Stimulated activated CD4-positive, alpha-beta T cell treated with anti-CD3 and anti-CD28 coated beads, Interleukin-4, amount 100 ng/mL, for 48 hours (primary cell): ENCODE data around the gene LAMA3.

Experiments used
- DNase-seq, 2 donors: peaks; one replicate each; pipeline ENCODE4 v3.0.0-alpha.2; 2020; ENCODE audit warnings: low read depth in 2 of 2

LAMA3 gene, protein sequence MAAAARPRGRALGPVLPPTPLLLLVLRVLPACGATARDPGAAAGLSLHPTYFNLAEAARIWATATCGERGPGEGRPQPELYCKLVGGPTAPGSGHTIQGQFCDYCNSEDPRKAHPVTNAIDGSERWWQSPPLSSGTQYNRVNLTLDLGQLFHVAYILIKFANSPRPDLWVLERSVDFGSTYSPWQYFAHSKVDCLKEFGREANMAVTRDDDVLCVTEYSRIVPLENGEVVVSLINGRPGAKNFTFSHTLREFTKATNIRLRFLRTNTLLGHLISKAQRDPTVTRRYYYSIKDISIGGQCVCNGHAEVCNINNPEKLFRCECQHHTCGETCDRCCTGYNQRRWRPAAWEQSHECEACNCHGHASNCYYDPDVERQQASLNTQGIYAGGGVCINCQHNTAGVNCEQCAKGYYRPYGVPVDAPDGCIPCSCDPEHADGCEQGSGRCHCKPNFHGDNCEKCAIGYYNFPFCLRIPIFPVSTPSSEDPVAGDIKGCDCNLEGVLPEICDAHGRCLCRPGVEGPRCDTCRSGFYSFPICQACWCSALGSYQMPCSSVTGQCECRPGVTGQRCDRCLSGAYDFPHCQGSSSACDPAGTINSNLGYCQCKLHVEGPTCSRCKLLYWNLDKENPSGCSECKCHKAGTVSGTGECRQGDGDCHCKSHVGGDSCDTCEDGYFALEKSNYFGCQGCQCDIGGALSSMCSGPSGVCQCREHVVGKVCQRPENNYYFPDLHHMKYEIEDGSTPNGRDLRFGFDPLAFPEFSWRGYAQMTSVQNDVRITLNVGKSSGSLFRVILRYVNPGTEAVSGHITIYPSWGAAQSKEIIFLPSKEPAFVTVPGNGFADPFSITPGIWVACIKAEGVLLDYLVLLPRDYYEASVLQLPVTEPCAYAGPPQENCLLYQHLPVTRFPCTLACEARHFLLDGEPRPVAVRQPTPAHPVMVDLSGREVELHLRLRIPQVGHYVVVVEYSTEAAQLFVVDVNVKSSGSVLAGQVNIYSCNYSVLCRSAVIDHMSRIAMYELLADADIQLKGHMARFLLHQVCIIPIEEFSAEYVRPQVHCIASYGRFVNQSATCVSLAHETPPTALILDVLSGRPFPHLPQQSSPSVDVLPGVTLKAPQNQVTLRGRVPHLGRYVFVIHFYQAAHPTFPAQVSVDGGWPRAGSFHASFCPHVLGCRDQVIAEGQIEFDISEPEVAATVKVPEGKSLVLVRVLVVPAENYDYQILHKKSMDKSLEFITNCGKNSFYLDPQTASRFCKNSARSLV (N-terminal part only)

DNA sequence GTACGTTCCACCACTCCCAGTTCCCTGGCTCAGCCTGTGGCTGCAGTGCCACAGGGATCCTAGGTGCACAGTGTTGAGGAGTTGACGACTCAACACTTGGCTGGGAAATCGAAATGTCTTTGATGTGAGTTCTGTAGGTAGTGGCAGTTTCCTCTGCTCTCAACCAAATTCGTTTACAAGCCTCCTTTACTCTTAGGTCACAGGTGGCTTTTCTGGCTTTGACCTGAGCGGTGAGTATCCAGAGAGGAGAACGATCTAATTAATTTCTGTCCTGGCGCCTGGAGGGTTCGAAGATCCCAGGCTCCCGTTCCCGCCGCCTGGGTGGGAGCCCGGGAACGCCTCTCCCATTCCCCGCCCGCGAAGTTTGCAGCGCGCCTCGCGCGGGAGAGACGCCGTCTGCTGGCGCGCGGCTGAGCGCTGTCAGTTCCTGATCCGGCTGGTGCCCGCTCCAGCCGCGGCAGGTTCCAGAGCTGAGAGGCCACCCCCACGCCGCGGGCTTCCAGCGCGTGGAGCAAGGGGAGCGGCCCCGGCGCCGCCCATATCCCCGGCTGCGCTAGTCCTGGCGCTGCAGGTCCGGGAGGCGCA is at the start of gene LAMA3:
Gene LAMA3, plus strand, starts transcription at position 423 of the 585 bp plus-strand sequence. CDS start 231 bp downstream, outside the sequence.
- DNase-seq: no peak

DNA sequence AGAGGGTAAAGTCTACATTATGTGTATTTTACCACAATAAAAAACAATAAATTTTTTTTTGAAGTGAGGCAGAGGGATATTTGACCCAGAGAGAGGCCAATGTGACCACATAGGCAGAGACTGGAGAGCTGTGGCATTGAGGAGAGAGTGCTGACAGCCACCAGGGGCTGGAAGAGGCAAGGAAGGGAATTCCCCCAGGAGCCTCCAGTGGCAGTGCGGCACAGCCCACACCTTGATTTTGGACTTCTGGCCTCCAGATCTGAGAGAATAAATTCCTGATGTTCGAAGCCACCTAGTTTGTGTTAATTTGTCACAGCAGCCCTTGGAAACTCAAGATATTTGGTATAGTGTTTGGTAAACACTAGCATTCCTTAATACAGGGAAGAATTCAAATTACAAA is 49.2 kb upstream of the LAMA3 start:
- DNase-seq: no peak

DNA sequence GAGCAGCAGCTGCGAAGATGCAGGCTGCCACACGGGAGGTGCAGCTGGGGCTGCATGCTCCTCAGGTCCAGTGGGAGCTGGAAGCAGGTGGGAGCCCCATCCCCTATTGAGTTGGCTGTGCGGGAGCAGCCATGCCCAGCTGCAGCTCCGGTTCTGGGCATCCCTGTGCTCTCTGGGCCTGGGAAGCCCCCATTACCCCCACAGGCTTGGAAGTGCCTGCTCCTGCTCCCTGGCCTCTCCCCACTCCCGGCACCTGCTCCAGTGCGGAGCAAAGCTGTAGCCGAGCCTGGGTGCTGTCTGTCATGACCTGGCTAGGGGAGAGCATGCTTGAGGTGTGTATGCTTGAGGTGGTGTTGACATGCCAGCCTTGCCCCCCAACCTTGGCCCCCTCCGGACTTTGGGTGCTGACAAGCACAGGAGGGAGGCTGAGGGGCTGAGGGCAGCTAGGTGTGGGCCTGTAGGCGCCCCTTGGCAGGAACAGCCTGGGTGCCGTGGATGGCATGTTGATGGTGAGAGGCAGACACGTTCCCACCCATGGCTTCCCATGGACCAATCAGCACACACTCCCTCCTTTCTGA is 48.0 kb upstream of the LAMA3 start:
- no peak for DNase-seq

DNA sequence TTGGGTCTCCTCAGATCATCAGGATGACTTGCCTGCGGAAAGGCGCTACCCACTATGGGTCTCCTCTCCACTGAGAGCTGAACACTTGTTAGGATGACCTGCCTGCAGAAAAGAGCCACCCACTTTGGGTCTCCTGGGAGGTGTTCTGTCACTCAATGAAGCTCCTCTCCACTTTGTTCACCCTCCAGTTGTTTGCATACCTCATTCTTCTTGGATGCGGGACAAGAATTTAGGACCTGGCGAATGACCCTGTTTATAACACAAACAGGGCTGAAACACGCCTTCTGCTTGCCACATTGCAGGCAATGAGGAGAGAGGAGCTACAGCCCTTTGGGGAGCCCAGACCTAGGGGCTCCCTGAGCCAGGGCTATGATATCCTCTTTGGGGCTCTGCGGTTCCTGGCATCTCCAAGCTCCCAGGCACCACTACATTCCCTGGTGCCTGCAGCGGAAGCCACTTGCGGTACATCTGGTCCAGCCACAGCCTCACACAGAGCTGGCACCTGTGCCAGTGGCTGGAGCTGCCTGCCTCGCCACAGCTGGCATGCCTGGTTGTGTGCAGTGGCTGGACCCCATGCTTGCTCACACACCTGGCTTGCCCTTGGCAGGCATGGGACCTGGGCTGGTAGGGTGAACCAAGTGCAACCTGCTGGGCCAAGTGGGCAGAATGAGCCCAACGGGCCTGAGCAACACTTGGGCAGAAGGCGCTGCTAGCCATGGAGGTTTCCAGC is 47.2 kb upstream of the LAMA3 start:
- DNase-seq: no peak

DNA sequence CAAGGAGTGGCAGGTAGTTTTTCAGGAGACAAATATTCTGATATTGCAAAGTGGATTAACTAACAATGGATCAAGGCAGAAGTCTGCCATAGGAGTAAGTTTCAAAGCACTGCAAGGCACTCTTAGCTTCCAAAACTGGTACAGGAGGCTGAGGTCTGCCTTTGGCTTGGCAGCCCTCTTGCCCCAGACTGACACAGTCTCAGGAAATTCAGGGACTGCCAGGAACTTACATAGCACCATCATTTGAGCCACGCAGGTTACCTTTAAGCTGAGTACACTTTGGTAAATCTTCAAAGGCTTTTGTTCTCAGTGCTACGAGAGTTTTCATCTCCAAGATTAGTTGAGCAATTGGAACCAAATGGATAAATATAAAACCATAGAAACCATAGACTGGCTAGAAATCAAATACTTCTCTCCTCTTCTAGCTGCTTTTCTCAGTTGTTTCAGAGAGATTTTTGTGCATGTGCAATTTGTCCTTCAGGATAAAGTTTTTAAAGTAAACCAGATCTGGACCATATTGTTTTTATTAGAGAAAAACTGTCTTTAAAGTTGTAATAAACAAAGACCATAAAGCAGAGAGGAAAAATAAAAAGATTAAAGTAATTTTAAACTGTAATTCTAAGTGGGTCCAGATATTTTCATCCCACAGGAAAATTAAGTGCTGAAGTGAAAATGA is 45.3 kb upstream of the LAMA3 start:
- DNase-seq: no peak

DNA sequence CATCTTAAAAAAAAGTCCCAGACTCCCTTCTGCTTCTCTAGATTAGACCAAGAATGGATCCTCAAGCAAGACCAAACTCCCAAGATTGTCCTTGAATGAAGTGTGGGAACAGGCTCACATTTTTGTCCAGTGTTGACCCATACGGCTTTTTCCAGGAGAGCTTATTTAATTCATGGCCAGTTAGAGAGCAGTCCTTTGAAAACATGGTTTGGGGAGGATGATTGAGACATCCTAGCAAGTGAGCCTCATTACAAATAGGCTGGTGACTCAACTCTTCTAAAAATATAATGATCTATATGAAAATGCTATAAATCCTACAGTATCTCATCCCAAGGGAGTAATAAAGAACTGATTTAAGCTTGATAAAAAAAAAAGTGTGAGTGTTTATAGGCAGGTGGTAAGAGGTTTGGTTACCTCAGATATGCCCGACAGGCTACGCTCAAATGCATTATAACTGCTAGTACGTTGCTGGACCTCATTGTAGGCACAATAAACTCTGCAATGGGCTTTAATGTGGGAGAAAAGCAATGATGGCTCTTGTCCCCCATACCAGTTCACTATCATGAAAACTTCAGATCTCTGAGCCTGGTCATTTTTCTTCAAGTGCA is 43.6 kb upstream of the LAMA3 start:
- DNase-seq: no peak

DNA sequence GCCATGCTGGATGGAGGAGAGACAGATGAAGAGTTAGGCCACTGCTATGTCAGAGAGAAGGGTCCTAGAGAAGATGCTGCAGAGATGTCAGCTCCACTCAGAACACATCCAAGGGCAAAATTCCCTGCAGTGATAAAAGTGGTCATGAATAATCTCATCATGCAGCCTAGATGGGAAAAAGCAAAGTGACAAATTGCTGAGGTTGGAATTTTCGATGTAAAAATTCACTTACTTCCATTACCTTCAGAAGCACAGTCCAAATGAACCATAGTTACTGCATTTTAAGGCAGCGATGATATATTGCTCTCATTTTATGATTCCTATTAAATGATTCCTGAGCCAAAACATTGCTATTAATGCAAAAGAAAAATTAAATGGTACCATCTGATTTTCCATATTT is 43.0 kb upstream of the LAMA3 start:
- DNase-seq: no peak

DNA sequence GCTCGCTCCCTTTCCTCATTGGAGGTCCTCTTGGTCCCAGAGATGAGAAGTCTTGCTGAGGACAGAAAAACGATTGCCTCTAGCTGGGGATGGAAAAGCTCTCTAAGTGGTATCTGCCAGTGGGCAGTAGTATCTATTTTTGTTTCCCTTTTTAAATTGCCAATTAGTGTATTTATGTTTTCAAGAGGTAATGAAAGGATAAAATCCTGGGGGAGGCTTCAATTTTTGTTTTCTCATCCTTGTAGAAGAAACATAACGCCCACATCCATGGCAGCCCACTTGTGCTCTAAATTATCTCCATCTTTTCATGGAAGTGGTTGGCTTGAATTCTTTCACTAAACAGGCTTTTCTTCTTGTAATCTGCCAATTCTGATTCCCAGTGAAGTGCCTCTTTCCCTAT is 40.8 kb upstream of the LAMA3 start:
- DNase-seq: no peak

DNA sequence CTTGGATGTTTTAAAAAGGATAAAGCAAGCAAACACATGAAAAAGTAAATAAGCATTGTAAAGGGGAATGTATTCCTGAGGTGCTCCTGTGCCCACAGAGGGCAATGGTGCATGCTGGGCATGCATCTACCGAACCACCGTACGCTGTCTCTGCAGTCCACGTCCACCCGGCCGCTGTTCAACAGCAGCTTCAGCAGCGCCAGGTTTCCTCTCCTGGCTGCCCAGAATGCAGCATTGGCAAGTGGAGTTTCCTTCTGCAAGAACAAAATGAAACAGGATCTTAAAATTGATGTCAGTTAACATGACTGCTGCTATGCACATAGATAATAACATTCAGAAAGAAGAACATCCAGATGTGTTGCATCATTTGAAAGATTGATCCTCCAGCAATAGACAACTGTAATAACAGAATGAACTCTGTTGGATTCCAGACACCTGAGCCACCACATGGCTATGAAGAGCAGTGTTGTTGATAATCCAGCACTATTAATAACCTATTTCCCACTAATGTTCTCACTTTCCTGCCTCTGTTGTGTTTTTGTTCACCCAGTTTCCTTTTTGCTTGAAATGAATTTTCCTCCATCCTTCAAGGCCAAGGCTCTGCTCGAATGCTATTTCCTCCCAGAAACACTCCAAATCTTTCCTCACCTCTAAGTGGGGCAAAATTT is 40.2 kb upstream of the LAMA3 start:
- no peak for DNase-seq

DNA sequence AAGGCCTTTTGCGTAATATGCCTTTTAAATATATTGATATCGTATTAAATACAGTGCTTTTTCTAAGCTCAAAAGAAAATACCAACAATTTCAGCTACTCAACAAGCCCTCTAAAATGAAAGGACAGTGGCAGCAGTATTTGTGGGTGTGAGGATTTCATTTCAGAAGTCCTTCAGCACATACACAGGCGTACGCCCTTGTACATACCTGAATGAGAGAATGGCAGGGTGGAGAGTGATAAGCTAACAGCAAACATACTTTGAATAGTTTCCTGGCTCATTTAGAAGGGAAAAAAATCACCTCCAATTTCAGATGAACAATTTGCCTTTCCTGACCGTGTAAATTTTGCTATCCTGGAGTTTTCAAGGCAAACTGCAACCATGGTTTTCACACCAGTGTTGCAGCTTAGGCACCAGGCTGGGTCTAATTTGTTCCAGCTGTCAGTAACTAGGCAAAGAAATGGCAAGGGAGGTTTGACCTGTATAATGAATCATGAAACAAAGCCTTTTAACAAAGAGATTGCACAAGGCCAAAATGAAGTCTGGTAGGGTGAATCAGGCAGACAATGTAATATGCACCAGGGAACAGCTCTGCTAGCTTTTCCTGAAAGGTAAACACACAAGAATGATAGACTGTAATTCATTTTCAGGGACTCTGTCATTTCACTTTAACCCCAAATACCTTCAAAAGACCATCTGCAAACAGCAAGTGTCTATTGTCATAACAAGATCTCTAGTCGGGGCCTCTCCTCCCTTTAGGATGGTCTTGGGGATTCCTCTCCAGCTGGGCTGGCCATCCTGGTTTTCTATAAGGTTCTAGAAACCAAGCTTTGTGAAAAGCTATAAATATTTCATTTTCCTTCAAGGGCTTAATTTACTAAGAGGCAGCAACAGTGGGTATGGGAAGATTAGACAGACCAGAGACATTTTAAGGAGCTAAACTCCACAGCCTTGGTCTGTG is 38.0 kb upstream of the LAMA3 start:
- no peak for DNase-seq

DNA sequence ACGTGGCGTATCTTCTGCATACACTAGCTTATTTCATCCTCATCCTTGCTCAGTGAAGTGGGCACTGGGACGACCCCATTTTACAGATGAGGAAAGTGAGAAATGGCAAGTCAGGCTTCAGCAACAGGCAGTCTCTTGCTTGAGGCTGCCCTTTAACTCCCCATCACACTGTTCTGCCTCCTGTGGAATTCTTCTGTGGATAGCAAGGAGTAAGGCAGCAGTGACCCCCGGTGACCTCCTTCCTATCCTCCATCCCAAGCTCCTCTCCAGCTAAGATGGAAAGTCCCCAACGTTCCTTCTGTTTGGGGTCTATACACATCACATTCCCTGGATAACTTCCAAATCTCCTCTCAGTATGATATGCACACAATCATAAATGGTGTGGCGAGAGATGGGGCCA is 37.0 kb upstream of the LAMA3 start:
- no peak for DNase-seq

DNA sequence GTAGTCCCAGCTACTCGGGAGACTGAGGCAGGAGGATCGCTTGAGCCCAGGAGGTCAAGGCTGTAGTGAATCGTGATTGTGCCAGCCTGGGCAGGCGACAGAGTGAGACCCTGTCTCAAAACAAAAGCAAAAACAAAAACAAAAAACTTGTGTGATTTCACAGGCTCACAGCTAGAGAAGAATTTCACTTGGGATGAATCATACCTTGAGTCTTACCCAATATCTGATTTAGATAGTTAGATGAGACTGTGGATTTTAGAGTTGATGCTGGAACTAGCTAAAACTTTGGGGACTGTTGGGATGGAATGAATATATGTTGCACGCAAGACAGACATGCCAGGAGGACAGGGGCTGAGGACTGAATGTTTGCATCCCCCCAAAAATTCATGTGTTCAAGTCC is 31.0 kb upstream of the LAMA3 start:
- no peak for DNase-seq

DNA sequence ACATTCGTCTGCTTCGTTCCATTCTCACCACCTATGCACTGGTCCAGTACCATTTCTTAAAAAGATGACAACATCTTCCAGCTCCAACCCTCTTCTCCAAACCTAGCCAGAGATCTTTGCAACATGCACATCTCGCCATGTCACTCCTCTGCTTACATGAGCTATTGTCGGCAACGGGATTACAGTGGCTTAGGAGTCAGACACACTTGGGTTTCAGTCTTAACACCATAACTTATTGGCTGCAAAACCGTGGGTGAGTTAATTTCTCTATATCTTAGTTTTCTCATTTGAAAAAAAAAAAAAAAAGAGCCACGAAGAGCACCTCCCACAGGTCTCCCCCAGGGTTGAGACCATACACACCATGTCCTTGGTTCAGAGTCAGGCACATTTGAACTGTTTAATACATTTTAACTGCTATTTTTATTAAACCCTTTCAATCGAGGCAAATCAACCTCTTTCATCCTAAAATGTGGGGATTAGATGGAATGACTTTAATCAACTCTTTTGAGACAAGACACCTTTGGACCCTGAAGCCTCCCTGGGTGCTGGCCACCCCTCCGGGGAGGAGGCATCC is 27.4 kb upstream of the LAMA3 start:
- DNase-seq: no peak

DNA sequence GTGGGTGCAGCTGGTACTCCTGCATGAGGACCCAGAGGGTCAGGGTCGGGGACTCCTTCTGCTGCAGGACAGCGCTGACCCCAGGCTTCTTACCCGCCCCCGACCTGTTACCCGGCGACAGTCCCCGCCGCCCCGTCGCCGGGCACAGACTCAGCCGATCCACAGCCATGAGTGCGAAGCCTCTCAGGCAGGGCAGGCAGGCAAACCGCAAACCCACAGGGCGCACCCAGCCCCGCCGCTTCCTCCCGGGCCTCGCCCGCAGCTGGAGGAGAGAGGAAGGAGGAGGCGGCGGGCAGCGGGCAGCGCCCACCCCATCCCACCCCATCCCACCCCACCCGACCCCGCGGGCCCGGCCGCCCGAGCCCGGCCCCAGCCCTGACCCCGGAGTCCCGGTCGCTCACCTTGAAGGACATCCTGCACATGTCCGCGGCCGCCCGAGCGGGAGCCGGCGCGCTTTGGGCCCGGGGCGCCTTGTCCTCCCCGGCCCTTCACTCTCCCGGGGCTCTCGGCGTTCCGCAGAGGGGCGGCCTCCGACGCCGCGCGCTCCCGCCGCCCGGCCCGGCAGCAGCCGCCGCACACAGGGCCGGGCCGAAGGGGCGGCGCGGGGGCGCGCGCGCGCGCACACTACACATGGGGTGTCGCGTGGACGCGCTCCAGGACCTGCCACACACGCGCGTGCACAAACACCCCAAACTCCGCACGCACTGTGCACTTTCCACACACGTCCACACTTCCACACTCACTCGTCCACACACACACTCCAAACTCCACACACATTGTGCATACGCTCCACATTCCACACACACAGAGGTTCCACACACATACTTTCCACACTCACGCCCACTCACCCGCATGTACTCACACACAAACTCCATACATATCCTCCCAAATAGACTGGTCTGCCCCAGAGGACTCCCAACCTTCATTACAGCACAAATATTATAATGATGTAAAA is 26.7 kb upstream of the LAMA3 start, which contains the start of gene ANKRD29:
Gene ANKRD29, minus strand, starts transcription at position 603 of the 955 bp plus-strand sequence. Its CDS starts 181 bp downstream, at position 422.
- peak; percentile 28 to 33 for DNase-seq

DNA sequence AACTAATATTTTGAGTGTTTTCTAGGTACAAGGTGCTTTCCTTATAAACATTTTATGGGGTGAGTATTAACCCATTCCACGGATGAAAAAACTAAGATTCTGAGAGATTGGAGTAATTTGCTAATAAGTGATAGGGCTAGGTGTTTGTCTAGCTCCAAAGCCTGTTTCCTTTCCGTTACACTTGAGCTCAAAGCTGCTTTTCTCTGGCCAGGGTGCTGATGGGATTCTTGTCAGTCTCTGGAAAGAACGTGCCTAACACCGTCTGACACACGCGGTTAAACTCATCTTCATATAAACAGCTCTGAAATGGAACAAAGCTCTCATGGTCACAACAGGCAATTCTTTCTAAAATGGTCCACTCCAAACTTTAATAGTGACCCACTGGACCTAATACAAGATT is 24.6 kb upstream of the LAMA3 start:
- no peak for DNase-seq

DNA sequence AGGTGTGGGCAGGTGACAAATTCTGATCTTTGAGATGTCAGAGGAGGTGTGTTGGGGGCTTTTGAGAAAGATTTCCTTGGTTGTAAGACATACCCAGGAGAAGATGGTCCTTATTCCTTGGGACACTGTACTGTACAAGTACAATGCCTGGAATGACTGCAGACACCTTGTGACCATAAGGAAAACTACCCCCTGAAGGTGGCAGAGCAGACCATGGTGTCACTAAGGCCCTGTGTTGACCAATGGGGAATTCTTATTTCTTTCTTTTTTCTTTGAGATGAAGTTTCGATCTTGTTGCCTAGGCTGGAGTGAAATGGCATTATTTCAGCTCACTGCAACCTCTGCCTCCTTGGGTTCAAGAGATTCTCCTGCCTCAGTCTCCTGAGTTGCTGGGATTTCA is 22.1 kb upstream of the LAMA3 start:
- DNase-seq: no peak
